Measurements from ENCODE around the gene OAS2.

DNA sequence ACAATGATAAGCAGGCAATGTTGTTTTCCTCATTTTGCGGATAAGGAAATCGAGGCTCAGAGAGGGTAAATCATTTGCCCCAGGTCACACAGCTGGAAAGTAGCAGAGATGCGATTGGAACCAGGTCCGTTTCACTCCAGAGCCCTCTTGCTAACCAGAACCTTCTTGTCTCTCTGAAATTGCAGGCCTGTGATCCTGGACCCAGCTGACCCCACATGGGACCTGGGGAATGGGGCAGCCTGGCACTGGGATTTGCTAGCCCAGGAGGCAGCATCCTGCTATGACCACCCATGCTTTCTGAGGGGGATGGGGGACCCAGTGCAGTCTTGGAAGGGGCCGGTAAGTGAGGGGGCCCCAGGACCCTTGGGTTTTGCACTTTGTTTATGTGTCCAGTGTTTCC is 30.6 kb upstream of the OAS2 start:
- TF ChIP-seq, protein P1, sequence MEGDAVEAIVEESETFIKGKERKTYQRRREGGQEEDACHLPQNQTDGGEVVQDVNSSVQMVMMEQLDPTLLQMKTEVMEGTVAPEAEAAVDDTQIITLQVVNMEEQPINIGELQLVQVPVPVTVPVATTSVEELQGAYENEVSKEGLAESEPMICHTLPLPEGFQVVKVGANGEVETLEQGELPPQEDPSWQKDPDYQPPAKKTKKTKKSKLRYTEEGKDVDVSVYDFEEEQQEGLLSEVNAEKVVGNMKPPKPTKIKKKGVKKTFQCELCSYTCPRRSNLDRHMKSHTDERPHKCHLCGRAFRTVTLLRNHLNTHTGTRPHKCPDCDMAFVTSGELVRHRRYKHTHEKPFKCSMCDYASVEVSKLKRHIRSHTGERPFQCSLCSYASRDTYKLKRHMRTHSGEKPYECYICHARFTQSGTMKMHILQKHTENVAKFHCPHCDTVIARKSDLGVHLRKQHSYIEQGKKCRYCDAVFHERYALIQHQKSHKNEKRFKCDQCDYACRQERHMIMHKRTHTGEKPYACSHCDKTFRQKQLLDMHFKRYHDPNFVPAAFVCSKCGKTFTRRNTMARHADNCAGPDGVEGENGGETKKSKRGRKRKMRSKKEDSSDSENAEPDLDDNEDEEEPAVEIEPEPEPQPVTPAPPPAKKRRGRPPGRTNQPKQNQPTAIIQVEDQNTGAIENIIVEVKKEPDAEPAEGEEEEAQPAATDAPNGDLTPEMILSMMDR (IDR thresholded peaks at IDR 0.05; ENCODE audit: low read depth, low read length), result no peak
- no peak for TF ChIP-seq POLR2A (IDR thresholded peaks at IDR 0.05; ENCODE audit: extremely low read depth, insufficient read length)
- TF ChIP-seq, protein P2, sequence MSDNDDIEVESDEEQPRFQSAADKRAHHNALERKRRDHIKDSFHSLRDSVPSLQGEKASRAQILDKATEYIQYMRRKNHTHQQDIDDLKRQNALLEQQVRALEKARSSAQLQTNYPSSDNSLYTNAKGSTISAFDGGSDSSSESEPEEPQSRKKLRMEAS (IDR thresholded peaks at IDR 0.05; ENCODE audit: low read depth, low read length), result no peak
